H1 (cell line): ENCODE results near the gene NFYA. TPM values are rescaled to one million over a fixed set of nuclear protein-coding genes. Genes with fewer than 3 reads are reported as not detected.

Experiments
- BCL11A ChIP-seq, 2 experiments: IDR thresholded peaks; one replicate each; pipeline ENCODE4 v1.6.1; 2011; ENCODE audit warnings: low read depth in 2 of 2, low read length in 2 of 2, mild to moderate bottlenecking in 2 of 2
- CTBP2 ChIP-seq: IDR thresholded peaks from 2 replicates; pipeline ENCODE4 v1.7.0; 2011; ENCODE audit warnings: borderline replicate concordance, mild to moderate bottlenecking, moderate library complexity, mixed read lengths, low read length; ENCODE audit not compliant: insufficient read depth, insufficient read length
- NRF1 ChIP-seq: IDR thresholded peaks from 2 replicates; pipeline ENCODE4 v1.6.1; 2011; ENCODE audit warnings: mild to moderate bottlenecking, low read depth, low read length, improper control_type of control experiment
- POLR2AphosphoS5 ChIP-seq: IDR thresholded peaks from 2 replicates; pipeline ENCODE4 v1.6.1; 2011; ENCODE audit warnings: low read depth, low read length
- SIN3A ChIP-seq, 2 experiments: IDR thresholded peaks in 1 of 2; conservative IDR thresholded peaks in 1 of 2; 2 replicates each; pipeline ENCODE4 v1.6.1; 2011 to 2012; ENCODE audit warnings: low read length in 2 of 2, improper control_type of control experiment in 1 of 2, low read depth in 1 of 2, mild to moderate bottlenecking in 1 of 2
- SUZ12 ChIP-seq: fragments of 200-600 bp; sonication (generic); IDR thresholded peaks from 2 replicates; pipeline ENCODE4 v1.6.1; 2012; ENCODE audit warnings: mild to moderate bottlenecking, inconsistent platforms, low read length, moderate library complexity, mixed read lengths
- TCF12 ChIP-seq: IDR thresholded peaks from 2 replicates; pipeline ENCODE4 v1.6.1; 2011; ENCODE audit warnings: low read depth, mild to moderate bottlenecking, low read length
- polyA plus RNA-seq, 7 experiments: library from polyadenylated mRNA; depleted of rRNA in 3 of 7; stranded (reverse) in 5 of 7; unstranded in 2 of 7; fragments of >200 nt in 5 of 7; fragments of 200-250 nt in 2 of 7; gene quantifications; 1 replicate in 5 of 7; 2 replicates in 1 of 7; 4 replicates in 1 of 7; pipeline versions ENCODE4 v1.2.1 to v1.2.3, GENCODE V29; 2011 to 2013; ENCODE audit warnings: missing spikeins in 2 of 7, mixed read lengths in 2 of 7
- total RNA-seq: library from RNA; stranded (reverse); fragmentation: NEBNext Ultra II Directional; extraction: Animal tissue kit (Norgen Biotek cat#: 25700); gene quantifications from 2 replicates; pipeline ENCODE4 v1.2.1, GENCODE V29; 2021
- TF ChIP-seq, protein P1 (sequence below): fragments of 300-600 bp; sonication (generic); IDR thresholded peaks from 2 replicates; pipeline ENCODE4 v1.7.1; 2012; ENCODE audit warnings: low read length, moderate library complexity, mild to moderate bottlenecking, inconsistent platforms; ENCODE audit not compliant: insufficient replicate concordance

Gene NFYA
- total and polyA plus RNA-seq, 2 of the 8 experiments (the other 6 are each of a cell fraction or from before 2014, with no cell fraction given): 19.8 to 33.7 TPM

- TF ChIP-seq, protein P1, sequence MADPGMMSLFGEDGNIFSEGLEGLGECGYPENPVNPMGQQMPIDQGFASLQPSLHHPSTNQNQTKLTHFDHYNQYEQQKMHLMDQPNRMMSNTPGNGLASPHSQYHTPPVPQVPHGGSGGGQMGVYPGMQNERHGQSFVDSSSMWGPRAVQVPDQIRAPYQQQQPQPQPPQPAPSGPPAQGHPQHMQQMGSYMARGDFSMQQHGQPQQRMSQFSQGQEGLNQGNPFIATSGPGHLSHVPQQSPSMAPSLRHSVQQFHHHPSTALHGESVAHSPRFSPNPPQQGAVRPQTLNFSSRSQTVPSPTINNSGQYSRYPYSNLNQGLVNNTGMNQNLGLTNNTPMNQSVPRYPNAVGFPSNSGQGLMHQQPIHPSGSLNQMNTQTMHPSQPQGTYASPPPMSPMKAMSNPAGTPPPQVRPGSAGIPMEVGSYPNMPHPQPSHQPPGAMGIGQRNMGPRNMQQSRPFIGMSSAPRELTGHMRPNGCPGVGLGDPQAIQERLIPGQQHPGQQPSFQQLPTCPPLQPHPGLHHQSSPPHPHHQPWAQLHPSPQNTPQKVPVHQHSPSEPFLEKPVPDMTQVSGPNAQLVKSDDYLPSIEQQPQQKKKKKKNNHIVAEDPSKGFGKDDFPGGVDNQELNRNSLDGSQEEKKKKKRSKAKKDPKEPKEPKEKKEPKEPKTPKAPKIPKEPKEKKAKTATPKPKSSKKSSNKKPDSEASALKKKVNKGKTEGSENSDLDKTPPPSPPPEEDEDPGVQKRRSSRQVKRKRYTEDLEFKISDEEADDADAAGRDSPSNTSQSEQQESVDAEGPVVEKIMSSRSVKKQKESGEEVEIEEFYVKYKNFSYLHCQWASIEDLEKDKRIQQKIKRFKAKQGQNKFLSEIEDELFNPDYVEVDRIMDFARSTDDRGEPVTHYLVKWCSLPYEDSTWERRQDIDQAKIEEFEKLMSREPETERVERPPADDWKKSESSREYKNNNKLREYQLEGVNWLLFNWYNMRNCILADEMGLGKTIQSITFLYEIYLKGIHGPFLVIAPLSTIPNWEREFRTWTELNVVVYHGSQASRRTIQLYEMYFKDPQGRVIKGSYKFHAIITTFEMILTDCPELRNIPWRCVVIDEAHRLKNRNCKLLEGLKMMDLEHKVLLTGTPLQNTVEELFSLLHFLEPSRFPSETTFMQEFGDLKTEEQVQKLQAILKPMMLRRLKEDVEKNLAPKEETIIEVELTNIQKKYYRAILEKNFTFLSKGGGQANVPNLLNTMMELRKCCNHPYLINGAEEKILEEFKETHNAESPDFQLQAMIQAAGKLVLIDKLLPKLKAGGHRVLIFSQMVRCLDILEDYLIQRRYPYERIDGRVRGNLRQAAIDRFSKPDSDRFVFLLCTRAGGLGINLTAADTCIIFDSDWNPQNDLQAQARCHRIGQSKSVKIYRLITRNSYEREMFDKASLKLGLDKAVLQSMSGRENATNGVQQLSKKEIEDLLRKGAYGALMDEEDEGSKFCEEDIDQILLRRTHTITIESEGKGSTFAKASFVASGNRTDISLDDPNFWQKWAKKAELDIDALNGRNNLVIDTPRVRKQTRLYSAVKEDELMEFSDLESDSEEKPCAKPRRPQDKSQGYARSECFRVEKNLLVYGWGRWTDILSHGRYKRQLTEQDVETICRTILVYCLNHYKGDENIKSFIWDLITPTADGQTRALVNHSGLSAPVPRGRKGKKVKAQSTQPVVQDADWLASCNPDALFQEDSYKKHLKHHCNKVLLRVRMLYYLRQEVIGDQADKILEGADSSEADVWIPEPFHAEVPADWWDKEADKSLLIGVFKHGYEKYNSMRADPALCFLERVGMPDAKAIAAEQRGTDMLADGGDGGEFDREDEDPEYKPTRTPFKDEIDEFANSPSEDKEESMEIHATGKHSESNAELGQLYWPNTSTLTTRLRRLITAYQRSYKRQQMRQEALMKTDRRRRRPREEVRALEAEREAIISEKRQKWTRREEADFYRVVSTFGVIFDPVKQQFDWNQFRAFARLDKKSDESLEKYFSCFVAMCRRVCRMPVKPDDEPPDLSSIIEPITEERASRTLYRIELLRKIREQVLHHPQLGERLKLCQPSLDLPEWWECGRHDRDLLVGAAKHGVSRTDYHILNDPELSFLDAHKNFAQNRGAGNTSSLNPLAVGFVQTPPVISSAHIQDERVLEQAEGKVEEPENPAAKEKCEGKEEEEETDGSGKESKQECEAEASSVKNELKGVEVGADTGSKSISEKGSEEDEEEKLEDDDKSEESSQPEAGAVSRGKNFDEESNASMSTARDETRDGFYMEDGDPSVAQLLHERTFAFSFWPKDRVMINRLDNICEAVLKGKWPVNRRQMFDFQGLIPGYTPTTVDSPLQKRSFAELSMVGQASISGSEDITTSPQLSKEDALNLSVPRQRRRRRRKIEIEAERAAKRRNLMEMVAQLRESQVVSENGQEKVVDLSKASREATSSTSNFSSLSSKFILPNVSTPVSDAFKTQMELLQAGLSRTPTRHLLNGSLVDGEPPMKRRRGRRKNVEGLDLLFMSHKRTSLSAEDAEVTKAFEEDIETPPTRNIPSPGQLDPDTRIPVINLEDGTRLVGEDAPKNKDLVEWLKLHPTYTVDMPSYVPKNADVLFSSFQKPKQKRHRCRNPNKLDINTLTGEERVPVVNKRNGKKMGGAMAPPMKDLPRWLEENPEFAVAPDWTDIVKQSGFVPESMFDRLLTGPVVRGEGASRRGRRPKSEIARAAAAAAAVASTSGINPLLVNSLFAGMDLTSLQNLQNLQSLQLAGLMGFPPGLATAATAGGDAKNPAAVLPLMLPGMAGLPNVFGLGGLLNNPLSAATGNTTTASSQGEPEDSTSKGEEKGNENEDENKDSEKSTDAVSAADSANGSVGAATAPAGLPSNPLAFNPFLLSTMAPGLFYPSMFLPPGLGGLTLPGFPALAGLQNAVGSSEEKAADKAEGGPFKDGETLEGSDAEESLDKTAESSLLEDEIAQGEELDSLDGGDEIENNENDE: no peak
- TF ChIP-seq NRF1 (no peak), POLR2AphosphoS5 (no peak), SUZ12 (no peak), CTBP2 (no peak), TCF12 (no peak), BCL11A (IDR thresholded peaks at IDR 0.05; ENCODE audit: low read depth in 2 of 2, low read length in 2 of 2) (no peak), SIN3A (conservative IDR thresholded peaks at IDR 0.05 in 1 of 2, IDR thresholded peaks at IDR 0.05 in 1 of 2; ENCODE audit: low read depth in 1 of 2, low read length in 2 of 2) (no peak)
These were observed 25.5 kb upstream of the NFYA start (continued) for GRCh38 chr6:41047306-41047705.
